ENCODE measurements around the gene HOXB3. TPM values are rescaled to one million over a fixed set of nuclear protein-coding genes. Genes with fewer than 3 reads are reported as not detected.
A peak's percentile ranks its signal among the peaks of the same experiment; 100 is the strongest.

HOXB3 gene
- total RNA-seq, 1 donor from 2014 or later = not detected

- Histone ChIP-seq H3K4me2 (ENCODE audit: low read length) (peak overlapping the region; percentile 25), H2AFZ (ENCODE audit: low read depth, low read length) (no peak overlapping the region)
- H3K27me3 Mint-ChIP-seq (ENCODE audit: low read depth, unreplicated experiment) = peaks cover 82% of the 10 kb centered on the region
Observed at GRCh38 chr17:48522031-48522653, 67.9 kb downstream of the HOXB3 start.

DNA sequence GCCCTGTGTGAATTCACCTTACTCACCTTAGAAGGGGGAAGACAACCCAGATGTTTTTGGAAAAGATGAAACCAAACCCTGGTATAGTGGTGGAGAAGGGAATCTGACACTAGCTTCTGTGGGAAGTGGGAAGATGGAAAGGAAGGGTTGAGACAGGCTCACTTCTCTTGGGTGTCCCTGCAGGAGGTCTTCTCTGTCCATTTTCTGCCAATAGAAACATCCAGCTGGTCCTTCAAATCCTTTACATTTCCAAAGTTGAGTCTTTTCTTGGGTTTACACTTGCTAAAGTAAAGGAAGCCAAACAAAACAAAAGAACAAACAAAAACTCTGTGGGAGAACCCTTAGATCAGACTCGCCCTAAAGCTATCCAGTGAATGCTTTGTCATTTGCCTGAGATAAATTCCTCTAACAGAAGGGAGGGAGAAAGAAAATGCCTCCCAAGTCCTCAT lies 69.4 kb downstream of the HOXB3 start:
- no peak overlapping the region for H3K27ac ChIP-seq (ENCODE audit: low read depth, low read length)
- TF ChIP-seq, protein P1, sequence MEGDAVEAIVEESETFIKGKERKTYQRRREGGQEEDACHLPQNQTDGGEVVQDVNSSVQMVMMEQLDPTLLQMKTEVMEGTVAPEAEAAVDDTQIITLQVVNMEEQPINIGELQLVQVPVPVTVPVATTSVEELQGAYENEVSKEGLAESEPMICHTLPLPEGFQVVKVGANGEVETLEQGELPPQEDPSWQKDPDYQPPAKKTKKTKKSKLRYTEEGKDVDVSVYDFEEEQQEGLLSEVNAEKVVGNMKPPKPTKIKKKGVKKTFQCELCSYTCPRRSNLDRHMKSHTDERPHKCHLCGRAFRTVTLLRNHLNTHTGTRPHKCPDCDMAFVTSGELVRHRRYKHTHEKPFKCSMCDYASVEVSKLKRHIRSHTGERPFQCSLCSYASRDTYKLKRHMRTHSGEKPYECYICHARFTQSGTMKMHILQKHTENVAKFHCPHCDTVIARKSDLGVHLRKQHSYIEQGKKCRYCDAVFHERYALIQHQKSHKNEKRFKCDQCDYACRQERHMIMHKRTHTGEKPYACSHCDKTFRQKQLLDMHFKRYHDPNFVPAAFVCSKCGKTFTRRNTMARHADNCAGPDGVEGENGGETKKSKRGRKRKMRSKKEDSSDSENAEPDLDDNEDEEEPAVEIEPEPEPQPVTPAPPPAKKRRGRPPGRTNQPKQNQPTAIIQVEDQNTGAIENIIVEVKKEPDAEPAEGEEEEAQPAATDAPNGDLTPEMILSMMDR (IDR thresholded peaks at IDR 0.05; ENCODE audit: insufficient read depth, low read depth, low read length) = no peak
- H3K4me2 ChIP-seq (ENCODE audit: low read length) = no peak overlapping the region
- no peak overlapping the region for H3K4me3 ChIP-seq (ENCODE audit: insufficient read depth, low read depth, low read length)
- peaks cover 82% of the 10 kb centered on the region for H3K27me3 Mint-ChIP-seq (ENCODE audit: low read depth, unreplicated experiment)
- H2AFZ ChIP-seq (ENCODE audit: low read depth, low read length) = no peak overlapping the region
- H3K27ac Mint-ChIP-seq (ENCODE audit: unreplicated experiment) = no peak overlapping the region
- H3K4me1 ChIP-seq (ENCODE audit: insufficient read depth, low read length) = peaks cover 13% of the 10 kb centered on the region
- H3K36me3 ChIP-seq (ENCODE audit: insufficient read depth, low read length) = no peaks in the 10 kb centered on the region
- H3K9me3 ChIP-seq (ENCODE audit: insufficient read depth, low read depth, low read length) = no peaks in the 10 kb centered on the region
- H3K4me3 Mint-ChIP-seq (ENCODE audit: unreplicated experiment) = no peak overlapping the region
- H3K9me3 Mint-ChIP-seq (ENCODE audit: unreplicated experiment) = peaks cover 4% of the 10 kb centered on the region
- FAIRE-seq (no peak), DNase-seq (ENCODE audit: low read depth) (no peak)
- H4K20me1 ChIP-seq (ENCODE audit: insufficient read depth, low read length) = no peaks in the 10 kb centered on the region
- peaks cover 30% of the 10 kb centered on the region for H3K27me3 ChIP-seq (ENCODE audit: insufficient read depth, low read length)
- H3K36me3 Mint-ChIP-seq (ENCODE audit: low read depth, unreplicated experiment) = no peaks in the 10 kb centered on the region
- peaks cover 1% of the 10 kb centered on the region for H3K4me1 Mint-ChIP-seq (ENCODE audit: low read depth, unreplicated experiment)
- no peaks in the 10 kb centered on the region for H3K79me2 ChIP-seq (ENCODE audit: insufficient read depth, low read length)
- H3K9ac ChIP-seq (ENCODE audit: low read length) = no peak overlapping the region

More at GRCh38 chr17:48522031-48522653, 67.9 kb downstream of the HOXB3 start:
- no peaks in the 10 kb centered on the region for H3K9me3 ChIP-seq (ENCODE audit: insufficient read depth, low read depth, low read length)
- peaks cover 13% of the 10 kb centered on the region for H3K4me1 ChIP-seq (ENCODE audit: insufficient read depth, low read length)
- no peaks in the 10 kb centered on the region for H3K36me3 ChIP-seq (ENCODE audit: insufficient read depth, low read length)
- no peak overlapping the region for H3K27ac Mint-ChIP-seq (ENCODE audit: unreplicated experiment)
- no peak for FAIRE-seq
- no peak overlapping the region for H3K9ac ChIP-seq (ENCODE audit: low read length)
- peaks cover 1% of the 10 kb centered on the region for H3K9me3 Mint-ChIP-seq (ENCODE audit: unreplicated experiment)
- TF ChIP-seq, protein P1 (IDR thresholded peaks at IDR 0.05; ENCODE audit: insufficient read depth, low read depth, low read length) = no peak
- TF ChIP-seq EZH2 (IDR thresholded peaks at IDR 0.05; ENCODE audit: insufficient read depth, low read length) = no peak
- no peak overlapping the region for H3K4me3 Mint-ChIP-seq (ENCODE audit: unreplicated experiment)
- no peak overlapping the region for H3K4me3 ChIP-seq (ENCODE audit: insufficient read depth, low read depth, low read length)
- peaks cover 34% of the 10 kb centered on the region for H3K27me3 ChIP-seq (ENCODE audit: insufficient read depth, low read length)
- no peak overlapping the region for H3K27ac ChIP-seq (ENCODE audit: low read depth, low read length)
- no peaks in the 10 kb centered on the region for H3K79me2 ChIP-seq (ENCODE audit: insufficient read depth, low read length)
- no peaks in the 10 kb centered on the region for H4K20me1 ChIP-seq (ENCODE audit: insufficient read depth, low read length)
- peaks cover 2% of the 10 kb centered on the region for H3K36me3 Mint-ChIP-seq (ENCODE audit: low read depth, unreplicated experiment)
- no peak for DNase-seq (ENCODE audit: low read depth)
- no peaks in the 10 kb centered on the region for H3K4me1 Mint-ChIP-seq (ENCODE audit: low read depth, unreplicated experiment)

DNA sequence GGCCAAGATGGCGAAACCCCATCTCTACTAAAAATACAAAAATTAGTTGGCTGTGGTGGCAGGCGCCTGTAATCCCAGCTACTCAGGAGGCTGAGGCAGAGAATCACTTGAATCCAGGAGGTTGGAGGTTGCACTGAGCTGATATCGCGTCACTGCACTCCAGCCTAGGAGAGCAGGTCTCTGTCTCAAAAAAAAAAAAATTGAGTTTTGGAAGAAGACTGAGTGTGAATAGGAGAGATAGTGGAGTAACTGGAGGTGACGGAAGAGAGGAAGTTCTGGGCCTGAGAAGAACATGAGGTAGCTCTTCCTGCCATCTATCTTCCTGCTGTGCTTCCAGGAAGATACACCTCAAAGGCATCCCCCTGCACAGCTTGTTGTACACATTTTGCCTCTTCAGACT lies 70.6 kb downstream of the HOXB3 start:
- no peak overlapping the region for H3K4me3 Mint-ChIP-seq (ENCODE audit: unreplicated experiment)
- no peak for FAIRE-seq
- peaks cover 5% of the 10 kb centered on the region for H3K4me1 Mint-ChIP-seq (ENCODE audit: low read depth, unreplicated experiment)

More for the DNA sequence above, 70.6 kb downstream of the HOXB3 start:
- Histone ChIP-seq H3K27ac (ENCODE audit: low read depth, low read length) (no peak overlapping the region), H3K27me3 (ENCODE audit: insufficient read depth, low read length) (peaks cover 27% of the 10 kb centered on the region), H2AFZ (ENCODE audit: low read depth, low read length) (no peak overlapping the region), H3K9ac (ENCODE audit: low read length) (no peak overlapping the region), H3K4me2 (ENCODE audit: low read length) (no peak overlapping the region), H3K9me3 (ENCODE audit: insufficient read depth, low read depth, low read length) (no peaks in the 10 kb centered on the region), H3K4me1 (ENCODE audit: insufficient read depth, low read length) (peaks cover 14% of the 10 kb centered on the region), H3K36me3 (ENCODE audit: insufficient read depth, low read length) (no peaks in the 10 kb centered on the region), H4K20me1 (ENCODE audit: insufficient read depth, low read length) (no peaks in the 10 kb centered on the region), H3K4me3 (ENCODE audit: insufficient read depth, low read depth, low read length) (no peak overlapping the region), H3K79me2 (ENCODE audit: insufficient read depth, low read length) (no peaks in the 10 kb centered on the region)
- Mint-ChIP-seq H3K9me3 (ENCODE audit: unreplicated experiment) (peaks cover 4% of the 10 kb centered on the region), H3K27ac (ENCODE audit: unreplicated experiment) (no peak overlapping the region), H3K36me3 (ENCODE audit: low read depth, unreplicated experiment) (no peaks in the 10 kb centered on the region), H3K27me3 (ENCODE audit: low read depth, unreplicated experiment) (peaks cover 82% of the 10 kb centered on the region)
- TF ChIP-seq, protein P1 (IDR thresholded peaks at IDR 0.05; ENCODE audit: insufficient read depth, low read depth, low read length) = no peak
- TF ChIP-seq EZH2 (IDR thresholded peaks at IDR 0.05; ENCODE audit: insufficient read depth, low read length) = no peak
- no peak for DNase-seq (ENCODE audit: low read depth)

Data from astrocyte (in vitro differentiated cells and primary cell).